ENCODE measurements around the gene LMBR1L. TPM values are rescaled to one million over a fixed set of nuclear protein-coding genes. Genes with fewer than 3 reads are reported as not detected.

Gene LMBR1L
- total and polyA plus RNA-seq, 2 of the 13 experiments (the other 11 are each of a cell fraction or from before 2014, with no cell fraction given): 12.2 to 65.9 TPM

DNA sequence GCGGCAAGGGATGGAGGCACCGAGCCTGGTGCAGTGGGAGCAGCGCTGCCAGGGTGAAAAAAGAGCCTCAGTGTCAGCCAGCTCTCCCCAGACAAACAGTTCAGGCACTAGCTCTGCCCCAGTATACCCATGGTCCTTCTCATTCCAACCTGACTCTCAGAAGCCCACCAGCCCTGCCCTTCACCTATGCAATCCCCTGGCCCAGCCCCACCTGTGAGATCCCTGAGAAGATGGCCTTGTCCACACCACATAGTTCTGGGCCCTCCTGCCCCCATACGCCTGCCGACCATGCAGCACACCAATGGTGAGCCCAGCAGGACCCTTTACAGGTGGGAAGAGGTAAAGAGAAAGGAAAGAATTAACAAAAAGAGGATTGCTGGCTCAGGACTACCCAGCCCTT, 56.6 kb downstream of the LMBR1L start (continued):
- TF ChIP-seq, protein P1, sequence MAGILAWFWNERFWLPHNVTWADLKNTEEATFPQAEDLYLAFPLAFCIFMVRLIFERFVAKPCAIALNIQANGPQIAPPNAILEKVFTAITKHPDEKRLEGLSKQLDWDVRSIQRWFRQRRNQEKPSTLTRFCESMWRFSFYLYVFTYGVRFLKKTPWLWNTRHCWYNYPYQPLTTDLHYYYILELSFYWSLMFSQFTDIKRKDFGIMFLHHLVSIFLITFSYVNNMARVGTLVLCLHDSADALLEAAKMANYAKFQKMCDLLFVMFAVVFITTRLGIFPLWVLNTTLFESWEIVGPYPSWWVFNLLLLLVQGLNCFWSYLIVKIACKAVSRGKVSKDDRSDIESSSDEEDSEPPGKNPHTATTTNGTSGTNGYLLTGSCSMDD (CRISPR knock-in tag; IDR thresholded peaks at IDR 0.05): no peak
- TF ChIP-seq, protein P2, sequence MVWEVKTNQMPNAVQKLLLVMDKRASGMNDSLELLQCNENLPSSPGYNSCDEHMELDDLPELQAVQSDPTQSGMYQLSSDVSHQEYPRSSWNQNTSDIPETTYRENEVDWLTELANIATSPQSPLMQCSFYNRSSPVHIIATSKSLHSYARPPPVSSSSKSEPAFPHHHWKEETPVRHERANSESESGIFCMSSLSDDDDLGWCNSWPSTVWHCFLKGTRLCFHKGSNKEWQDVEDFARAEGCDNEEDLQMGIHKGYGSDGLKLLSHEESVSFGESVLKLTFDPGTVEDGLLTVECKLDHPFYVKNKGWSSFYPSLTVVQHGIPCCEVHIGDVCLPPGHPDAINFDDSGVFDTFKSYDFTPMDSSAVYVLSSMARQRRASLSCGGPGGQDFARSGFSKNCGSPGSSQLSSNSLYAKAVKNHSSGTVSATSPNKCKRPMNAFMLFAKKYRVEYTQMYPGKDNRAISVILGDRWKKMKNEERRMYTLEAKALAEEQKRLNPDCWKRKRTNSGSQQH (CRISPR knock-in tag; IDR thresholded peaks at IDR 0.05; ENCODE audit: low read depth): no peak
- no peak for TF ChIP-seq ZSCAN30 (CRISPR knock-in tag; IDR thresholded peaks at IDR 0.05)
- no peak for TF ChIP-seq ZMAT3 (CRISPR knock-in tag; conservative IDR thresholded peaks at IDR 0.05)
- TF ChIP-seq CC2D1A (CRISPR knock-in tag; IDR thresholded peaks at IDR 0.05): no peak
- TF ChIP-seq, protein P3, sequence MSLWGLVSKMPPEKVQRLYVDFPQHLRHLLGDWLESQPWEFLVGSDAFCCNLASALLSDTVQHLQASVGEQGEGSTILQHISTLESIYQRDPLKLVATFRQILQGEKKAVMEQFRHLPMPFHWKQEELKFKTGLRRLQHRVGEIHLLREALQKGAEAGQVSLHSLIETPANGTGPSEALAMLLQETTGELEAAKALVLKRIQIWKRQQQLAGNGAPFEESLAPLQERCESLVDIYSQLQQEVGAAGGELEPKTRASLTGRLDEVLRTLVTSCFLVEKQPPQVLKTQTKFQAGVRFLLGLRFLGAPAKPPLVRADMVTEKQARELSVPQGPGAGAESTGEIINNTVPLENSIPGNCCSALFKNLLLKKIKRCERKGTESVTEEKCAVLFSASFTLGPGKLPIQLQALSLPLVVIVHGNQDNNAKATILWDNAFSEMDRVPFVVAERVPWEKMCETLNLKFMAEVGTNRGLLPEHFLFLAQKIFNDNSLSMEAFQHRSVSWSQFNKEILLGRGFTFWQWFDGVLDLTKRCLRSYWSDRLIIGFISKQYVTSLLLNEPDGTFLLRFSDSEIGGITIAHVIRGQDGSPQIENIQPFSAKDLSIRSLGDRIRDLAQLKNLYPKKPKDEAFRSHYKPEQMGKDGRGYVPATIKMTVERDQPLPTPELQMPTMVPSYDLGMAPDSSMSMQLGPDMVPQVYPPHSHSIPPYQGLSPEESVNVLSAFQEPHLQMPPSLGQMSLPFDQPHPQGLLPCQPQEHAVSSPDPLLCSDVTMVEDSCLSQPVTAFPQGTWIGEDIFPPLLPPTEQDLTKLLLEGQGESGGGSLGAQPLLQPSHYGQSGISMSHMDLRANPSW (CRISPR knock-in tag; IDR thresholded peaks at IDR 0.05; ENCODE audit: borderline replicate concordance): no peak
- TF ChIP-seq, protein P4, sequence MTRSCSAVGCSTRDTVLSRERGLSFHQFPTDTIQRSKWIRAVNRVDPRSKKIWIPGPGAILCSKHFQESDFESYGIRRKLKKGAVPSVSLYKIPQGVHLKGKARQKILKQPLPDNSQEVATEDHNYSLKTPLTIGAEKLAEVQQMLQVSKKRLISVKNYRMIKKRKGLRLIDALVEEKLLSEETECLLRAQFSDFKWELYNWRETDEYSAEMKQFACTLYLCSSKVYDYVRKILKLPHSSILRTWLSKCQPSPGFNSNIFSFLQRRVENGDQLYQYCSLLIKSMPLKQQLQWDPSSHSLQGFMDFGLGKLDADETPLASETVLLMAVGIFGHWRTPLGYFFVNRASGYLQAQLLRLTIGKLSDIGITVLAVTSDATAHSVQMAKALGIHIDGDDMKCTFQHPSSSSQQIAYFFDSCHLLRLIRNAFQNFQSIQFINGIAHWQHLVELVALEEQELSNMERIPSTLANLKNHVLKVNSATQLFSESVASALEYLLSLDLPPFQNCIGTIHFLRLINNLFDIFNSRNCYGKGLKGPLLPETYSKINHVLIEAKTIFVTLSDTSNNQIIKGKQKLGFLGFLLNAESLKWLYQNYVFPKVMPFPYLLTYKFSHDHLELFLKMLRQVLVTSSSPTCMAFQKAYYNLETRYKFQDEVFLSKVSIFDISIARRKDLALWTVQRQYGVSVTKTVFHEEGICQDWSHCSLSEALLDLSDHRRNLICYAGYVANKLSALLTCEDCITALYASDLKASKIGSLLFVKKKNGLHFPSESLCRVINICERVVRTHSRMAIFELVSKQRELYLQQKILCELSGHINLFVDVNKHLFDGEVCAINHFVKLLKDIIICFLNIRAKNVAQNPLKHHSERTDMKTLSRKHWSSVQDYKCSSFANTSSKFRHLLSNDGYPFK (CRISPR knock-in tag; IDR thresholded peaks at IDR 0.05; ENCODE audit: borderline replicate concordance): no peak
- TF ChIP-seq ZNF143 (CRISPR knock-in tag; IDR thresholded peaks at IDR 0.05): no peak
